ENCODE results near the gene TIMM13. TPM values are rescaled to one million over a fixed set of nuclear protein-coding genes. Genes with fewer than 3 reads are reported as not detected.

Gene TIMM13
- total RNA-seq, 6 donors from 2014 or later, result 26.2 to 82.3 (median 40.0) TPM

DNA sequence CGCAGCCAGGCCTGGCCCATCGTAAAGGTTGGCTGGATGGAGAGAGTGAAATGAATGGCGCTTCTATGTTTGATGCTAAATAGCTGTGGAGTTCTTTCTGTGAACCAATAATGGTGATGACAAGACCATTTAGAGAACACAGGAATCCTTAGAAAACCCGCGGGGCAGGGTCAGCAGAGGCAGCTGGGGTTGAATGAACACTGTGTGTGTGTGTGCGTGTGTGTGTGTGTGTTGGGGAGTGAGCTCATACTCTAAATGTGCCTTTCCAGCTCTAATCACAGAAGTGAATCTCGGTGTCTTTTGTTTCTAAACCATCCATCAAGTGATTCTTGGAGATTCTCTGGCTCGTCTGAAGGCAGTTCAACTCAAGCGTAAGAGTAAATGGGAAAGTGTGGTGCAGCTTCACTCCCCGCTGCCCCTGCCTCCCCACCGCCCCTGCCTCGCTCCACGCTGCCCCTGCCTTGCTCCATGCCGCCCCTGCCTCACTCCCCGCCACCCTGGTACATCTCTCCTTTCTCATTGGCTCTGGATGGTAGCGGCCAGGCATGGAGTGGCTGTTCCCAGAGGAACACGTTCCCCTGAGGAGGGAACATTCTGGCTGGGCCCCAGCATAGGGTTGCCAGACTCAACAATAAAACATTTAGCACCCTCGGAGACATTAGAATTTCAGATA lies 46.1 kb downstream of the TIMM13 start:
- H3K27ac ChIP-seq, result no peak overlapping the region
- no peak overlapping the region for H3K4me3 ChIP-seq
- DNase-seq (no peak), ATAC-seq (ENCODE audit: low FRiP score in 2 of 2) (no peak)
- no peaks in the 10 kb centered on the region for H3K27me3 ChIP-seq
- 55 to 64% methylated on average over 18 of the region's 18 CpGs for WGBS, 2 donors
- H3K4me1 ChIP-seq, result peaks cover 0 to 8% (median 2%) of the 10 kb centered on the region in 4 donors
- TF ChIP-seq, protein P1, sequence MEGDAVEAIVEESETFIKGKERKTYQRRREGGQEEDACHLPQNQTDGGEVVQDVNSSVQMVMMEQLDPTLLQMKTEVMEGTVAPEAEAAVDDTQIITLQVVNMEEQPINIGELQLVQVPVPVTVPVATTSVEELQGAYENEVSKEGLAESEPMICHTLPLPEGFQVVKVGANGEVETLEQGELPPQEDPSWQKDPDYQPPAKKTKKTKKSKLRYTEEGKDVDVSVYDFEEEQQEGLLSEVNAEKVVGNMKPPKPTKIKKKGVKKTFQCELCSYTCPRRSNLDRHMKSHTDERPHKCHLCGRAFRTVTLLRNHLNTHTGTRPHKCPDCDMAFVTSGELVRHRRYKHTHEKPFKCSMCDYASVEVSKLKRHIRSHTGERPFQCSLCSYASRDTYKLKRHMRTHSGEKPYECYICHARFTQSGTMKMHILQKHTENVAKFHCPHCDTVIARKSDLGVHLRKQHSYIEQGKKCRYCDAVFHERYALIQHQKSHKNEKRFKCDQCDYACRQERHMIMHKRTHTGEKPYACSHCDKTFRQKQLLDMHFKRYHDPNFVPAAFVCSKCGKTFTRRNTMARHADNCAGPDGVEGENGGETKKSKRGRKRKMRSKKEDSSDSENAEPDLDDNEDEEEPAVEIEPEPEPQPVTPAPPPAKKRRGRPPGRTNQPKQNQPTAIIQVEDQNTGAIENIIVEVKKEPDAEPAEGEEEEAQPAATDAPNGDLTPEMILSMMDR (IDR thresholded peaks at IDR 0.05), result no peak
- TF ChIP-seq EP300 (IDR thresholded peaks at IDR 0.05) (no peak), POLR2A (IDR thresholded peaks at IDR 0.05) (no peak)
- H3K9me3 ChIP-seq, result peaks cover 0 to 7% (median 3%) of the 10 kb centered on the region in 4 donors
- H3K36me3 ChIP-seq, result no peaks in the 10 kb centered on the region

DNA sequence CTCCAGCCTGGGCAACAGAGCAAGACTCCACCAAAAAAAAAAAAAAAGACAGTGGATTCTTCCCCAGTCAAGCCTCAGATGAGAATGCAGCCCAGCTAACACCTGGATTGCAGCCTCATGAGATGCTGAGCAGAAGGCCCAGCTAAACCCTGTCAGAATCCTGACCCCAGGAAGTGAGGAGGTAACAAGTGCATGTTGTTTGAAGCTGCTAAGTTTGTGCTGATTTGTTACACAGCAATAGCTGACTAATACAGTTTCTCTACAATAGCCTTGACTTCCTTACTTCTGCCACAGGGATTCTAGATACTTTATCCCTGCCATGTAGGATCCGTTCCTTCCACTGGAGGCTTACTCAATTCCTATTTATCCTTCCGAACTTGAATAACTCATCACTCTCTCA lies 46.8 kb downstream of the TIMM13 start:
- no peak for DNase-seq
- Histone ChIP-seq H3K4me3 (no peak overlapping the region), H3K9me3 (peaks cover 0 to 7% (median 3%) of the 10 kb centered on the region in 4 donors), H3K27ac (no peak overlapping the region), H3K27me3 (no peaks in the 10 kb centered on the region), H3K36me3 (no peaks in the 10 kb centered on the region), H3K4me1 (peaks cover 0 to 8% (median 2%) of the 10 kb centered on the region in 4 donors)
- WGBS, 2 donors, result 83 to 98% methylated on average over 2 of the region's 2 CpGs
- TF ChIP-seq, protein P1 (IDR thresholded peaks at IDR 0.05), result no peak
- no peak for TF ChIP-seq EP300 (IDR thresholded peaks at IDR 0.05)
- no peak for TF ChIP-seq POLR2AphosphoS5 (IDR thresholded peaks at IDR 0.05)
- TF ChIP-seq POLR2A (IDR thresholded peaks at IDR 0.05), result no peak
- ATAC-seq (ENCODE audit: low FRiP score in 2 of 2), result no peak

GRCh38 chr19:2376784-2377519 lies 50.4 kb downstream of the TIMM13 start:
- 80 to 83% methylated on average over 12 to 15 of the region's 15 CpGs for WGBS, 2 donors
- DNase-seq, result peak in 1 of 2 donors; percentile 72
- ATAC-seq (ENCODE audit: low FRiP score in 2 of 2), result no peak

More at GRCh38 chr19:2376784-2377519, 50.4 kb downstream of the TIMM13 start:
- Histone ChIP-seq H3K27ac (no peak overlapping the region), H3K36me3 (no peaks in the 10 kb centered on the region), H3K4me3 (no peak overlapping the region), H3K4me1 (no peaks in the 10 kb centered on the region), H3K9me3 (peaks cover 0 to 7% (median 3%) of the 10 kb centered on the region in 4 donors), H3K27me3 (peaks cover 0 to under 1% (median 0%) of the 10 kb centered on the region in 4 donors)
- TF ChIP-seq POLR2AphosphoS5 (IDR thresholded peaks at IDR 0.05), result no peak
- TF ChIP-seq, protein P1 (IDR thresholded peaks at IDR 0.05), result no peak
- no peak for TF ChIP-seq POLR2A (IDR thresholded peaks at IDR 0.05)
- TF ChIP-seq EP300 (IDR thresholded peaks at IDR 0.05), result no peak

Other genes with a start within 250 kb of the TIMM13 start
- 100 to 1,000 TPM in 2 of 6 donors, 10 to 100 TPM in 4; 67.2 to 114 (median 79.3) TPM for gene PLEKHJ1, start 191.3 kb downstream of the TIMM13 start, total RNA-seq
- 100 to 1,000 TPM in 1 of 6 donors, 10 to 100 TPM in 5; 39.8 to 104 (median 70.7) TPM for gene SF3A2, start 190.8 kb downstream of the TIMM13 start, total RNA-seq
- 1 to 10 TPM; 1.1 to 6.3 (median 3.2) TPM for gene AMH, start 178.3 kb downstream of the TIMM13 start, total RNA-seq
- gene JSRP1, start 171.2 kb downstream of the TIMM13 start, total RNA-seq, result 1 to 10 TPM in 3 of 6 donors, not detected in 3; 1.2 to 3.7 (median 1.7) TPM
- 1 to 10 TPM; 2.4 to 8.6 (median 4.6) TPM for gene PEAK3, start 145.4 kb downstream of the TIMM13 start, total RNA-seq
- under 1 TPM in 3 of 6 donors, not detected in 3; 0.10 to 0.61 (median 0.17) TPM for gene LINGO3, start 119.4 kb downstream of the TIMM13 start, total RNA-seq
- 100 to 1,000 TPM in 2 of 6 donors, 10 to 100 TPM in 4; 58.6 to 127 (median 89.8) TPM for gene LSM7, start 99.0 kb downstream of the TIMM13 start, total RNA-seq
- gene SPPL2B, start 98.9 kb downstream of the TIMM13 start, total RNA-seq, result 100 to 1,000 TPM in 1 of 6 donors, 10 to 100 TPM in 5; 38.3 to 268 (median 61.7) TPM
- gene TMPRSS9, start 67.3 kb downstream of the TIMM13 start, total RNA-seq, result under 1 TPM in 4 of 6 donors, not detected in 2; 0.14 to 0.55 (median 0.26) TPM
- 10 to 100 TPM; 15.7 to 49.7 (median 28.2) TPM for gene LMNB2, start 29.4 kb upstream of the TIMM13 start, total RNA-seq
- 100 to 1,000 TPM in 4 of 6 donors, 10 to 100 TPM in 2; 93.2 to 247 (median 139) TPM for gene GADD45B, start 48.5 kb upstream of the TIMM13 start, total RNA-seq